GM10248 (cell line): ENCODE results near the gene TLR3.
"Not testable (repeated sequence)": the region's sequence is repeated elsewhere in the genome, so short reads cannot be mapped to it uniquely, and the experiment has no call there.

Experiments used
- CTCF ChIA-PET: fragments of 300-600 bp; sonication (Branson Sonifier 250); formaldehyde crosslinking; extraction: SDS; loops from one replicate; lab custom pipeline; 2021; ENCODE audit warnings: antibody characterized with exemption; lab: Yijun Ruan, JAX
- POLR2A ChIA-PET: fragments of 350-650 bp; sonication (Branson Sonifier 250); formaldehyde crosslinking; extraction: SDS; loops from one replicate; lab custom pipeline; 2020; ENCODE audit warnings: antibody characterized with exemption; lab: Yijun Ruan, JAX
- DNase-seq: peaks from one replicate; pipeline ENCODE4 v3.0.0; 2012; ENCODE audit errors: extremely low spot score
- TF ChIP-seq, protein P1 (sequence below): IDR thresholded peaks from 2 replicates; pipeline ENCODE4 v1.5.1; 2012; ENCODE audit warnings: mild to moderate bottlenecking, low read depth; ENCODE audit errors: extremely low read depth, missing control alignments, control extremely low read depth

TLR3 gene

DNA sequence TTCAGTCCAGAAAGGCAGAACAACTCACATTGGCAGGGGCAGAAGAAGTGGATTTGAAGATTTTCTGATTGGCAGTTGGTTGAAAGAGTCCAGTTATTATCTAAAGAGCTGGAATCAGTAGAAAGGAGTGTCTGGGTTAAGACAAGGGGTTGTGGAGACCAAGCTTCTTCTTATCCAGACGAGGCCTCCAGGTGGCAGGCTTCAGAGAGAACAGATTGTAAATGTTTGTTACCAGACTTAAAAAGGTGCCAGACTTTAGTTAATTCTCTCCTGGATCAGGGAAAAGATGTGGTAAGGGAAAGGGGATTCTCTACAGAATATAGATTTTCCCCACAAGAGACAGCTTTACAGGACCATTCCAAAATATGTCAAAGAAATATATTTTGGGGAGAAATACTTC is 36.7 kb upstream of the TLR3 start:
- ChIA-PET POLR2A (no interaction called here), CTCF (interaction anchor here (1.2 kb wide), 1 partner anchor 11 kb away, joined by 3 read pairs; no protein-coding TSS in a partner anchor)
- DNase-seq: no peak
- TF ChIP-seq, protein P1, sequence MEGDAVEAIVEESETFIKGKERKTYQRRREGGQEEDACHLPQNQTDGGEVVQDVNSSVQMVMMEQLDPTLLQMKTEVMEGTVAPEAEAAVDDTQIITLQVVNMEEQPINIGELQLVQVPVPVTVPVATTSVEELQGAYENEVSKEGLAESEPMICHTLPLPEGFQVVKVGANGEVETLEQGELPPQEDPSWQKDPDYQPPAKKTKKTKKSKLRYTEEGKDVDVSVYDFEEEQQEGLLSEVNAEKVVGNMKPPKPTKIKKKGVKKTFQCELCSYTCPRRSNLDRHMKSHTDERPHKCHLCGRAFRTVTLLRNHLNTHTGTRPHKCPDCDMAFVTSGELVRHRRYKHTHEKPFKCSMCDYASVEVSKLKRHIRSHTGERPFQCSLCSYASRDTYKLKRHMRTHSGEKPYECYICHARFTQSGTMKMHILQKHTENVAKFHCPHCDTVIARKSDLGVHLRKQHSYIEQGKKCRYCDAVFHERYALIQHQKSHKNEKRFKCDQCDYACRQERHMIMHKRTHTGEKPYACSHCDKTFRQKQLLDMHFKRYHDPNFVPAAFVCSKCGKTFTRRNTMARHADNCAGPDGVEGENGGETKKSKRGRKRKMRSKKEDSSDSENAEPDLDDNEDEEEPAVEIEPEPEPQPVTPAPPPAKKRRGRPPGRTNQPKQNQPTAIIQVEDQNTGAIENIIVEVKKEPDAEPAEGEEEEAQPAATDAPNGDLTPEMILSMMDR: no peak

DNA sequence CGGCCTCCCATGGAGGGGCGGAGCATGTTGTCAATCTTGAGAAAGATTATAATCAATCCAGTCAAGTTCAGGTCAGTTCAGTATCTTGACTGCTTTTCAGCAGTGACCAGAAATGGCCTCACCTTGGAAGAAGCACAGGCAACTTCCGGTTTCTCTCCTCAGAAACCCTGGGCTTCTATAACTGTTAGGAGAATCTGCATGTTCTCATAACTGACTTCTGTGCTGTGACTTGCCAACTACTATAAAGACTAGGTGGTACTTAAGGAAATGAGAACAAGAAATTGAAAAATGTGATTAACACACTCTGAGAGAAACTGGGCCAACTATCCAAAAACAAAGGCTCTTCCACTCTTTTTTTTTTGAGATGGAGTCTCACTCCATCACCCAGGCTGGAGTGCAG is 35.9 kb upstream of the TLR3 start:
- ChIA-PET CTCF (interaction anchor here (1.2 kb wide), 1 partner anchor 11 kb away, joined by 3 read pairs; no protein-coding TSS in a partner anchor), POLR2A (no interaction called here)
- TF ChIP-seq, protein P1: no peak
- no peak for DNase-seq

DNA sequence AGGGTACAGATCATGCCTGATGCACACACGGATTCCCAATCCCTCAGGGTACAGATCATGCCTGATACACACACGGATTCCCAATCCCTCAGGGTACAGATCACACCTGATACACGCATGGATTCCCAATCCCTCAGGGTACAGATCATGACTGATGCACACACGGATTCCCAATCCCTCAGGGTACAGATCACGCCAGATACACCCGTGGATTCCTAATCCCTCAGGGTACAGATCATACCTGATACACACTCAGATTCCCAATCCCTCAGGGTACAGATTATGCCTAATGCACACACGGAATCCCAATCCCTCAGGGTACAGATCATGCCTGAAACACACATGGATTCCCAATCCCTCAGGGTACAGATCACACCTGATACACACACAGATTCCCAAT is 34.3 kb upstream of the TLR3 start:
- POLR2A ChIA-PET, DNase-seq, CTCF ChIA-PET: not testable (repeated sequence)

- POLR2A ChIA-PET: no interaction called here
- TF ChIP-seq, protein P1: no peak
- CTCF ChIA-PET: interaction anchor here (0.7 to 4.2 kb wide), 29 partner anchors 10 to 1243 kb away, joined by 3 to 88 read pairs (median 4); partner anchors contain the start of gene TLR3
- DNase-seq: no peak
Measured at GRCh38 chr4:186036976-186037581, 31.9 kb upstream of the TLR3 start.

- ChIA-PET POLR2A (no interaction called here), CTCF (interaction anchor here (0.6 to 4.2 kb wide), 47 partner anchors 10 to 1243 kb away, joined by 3 to 88 read pairs (median 3); partner anchors contain the start of genes LRP2BP and TLR3)
- TF ChIP-seq, protein P1: peak; percentile 75
- peak; percentile 69 for DNase-seq
Measured at GRCh38 chr4:186037692-186038658, 31.0 kb upstream of the TLR3 start.

- ChIA-PET CTCF (interaction anchor here (0.8 to 4.2 kb wide), 12 partner anchors 13 to 1008 kb away, joined by 3 to 50 read pairs (median 4); partner anchors contain the start of gene TLR3), POLR2A (no interaction called here)
- TF ChIP-seq, protein P1: no peak
- DNase-seq: no peak
Measured at GRCh38 chr4:186039697-186040096, 29.3 kb upstream of the TLR3 start.
